GM18868 (cell line): Measurements from ENCODE around the gene FYB1.

ENCODE experiments used
- ATAC-seq: cut with Tn5 transposase; IDR thresholded peaks from one replicate; pipeline ENCODE4 v1.9.1; 2021; ENCODE audit warnings: mild to moderate bottlenecking, moderate library complexity; ENCODE audit not compliant: unreplicated experiment

FYB1 gene

DNA sequence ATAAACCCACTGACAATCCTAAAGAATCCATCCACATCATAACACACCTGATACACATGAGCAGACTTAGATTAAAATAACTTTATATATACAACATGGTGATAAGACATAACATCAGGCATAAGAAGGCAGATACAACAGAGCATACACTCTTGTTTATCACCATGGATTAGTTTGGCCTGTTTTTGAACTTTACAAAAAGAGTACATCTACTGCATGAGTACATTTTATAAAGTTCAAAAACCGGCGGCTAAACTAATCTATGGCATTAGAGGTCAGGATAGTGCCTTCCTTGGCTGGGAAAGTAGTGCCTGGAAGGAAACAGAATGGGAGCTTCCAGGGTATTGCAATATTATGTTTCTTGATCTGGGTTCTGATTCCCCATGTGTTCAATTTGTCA, 160.3 kb downstream of the FYB1 start:
- ATAC-seq = no peak

DNA sequence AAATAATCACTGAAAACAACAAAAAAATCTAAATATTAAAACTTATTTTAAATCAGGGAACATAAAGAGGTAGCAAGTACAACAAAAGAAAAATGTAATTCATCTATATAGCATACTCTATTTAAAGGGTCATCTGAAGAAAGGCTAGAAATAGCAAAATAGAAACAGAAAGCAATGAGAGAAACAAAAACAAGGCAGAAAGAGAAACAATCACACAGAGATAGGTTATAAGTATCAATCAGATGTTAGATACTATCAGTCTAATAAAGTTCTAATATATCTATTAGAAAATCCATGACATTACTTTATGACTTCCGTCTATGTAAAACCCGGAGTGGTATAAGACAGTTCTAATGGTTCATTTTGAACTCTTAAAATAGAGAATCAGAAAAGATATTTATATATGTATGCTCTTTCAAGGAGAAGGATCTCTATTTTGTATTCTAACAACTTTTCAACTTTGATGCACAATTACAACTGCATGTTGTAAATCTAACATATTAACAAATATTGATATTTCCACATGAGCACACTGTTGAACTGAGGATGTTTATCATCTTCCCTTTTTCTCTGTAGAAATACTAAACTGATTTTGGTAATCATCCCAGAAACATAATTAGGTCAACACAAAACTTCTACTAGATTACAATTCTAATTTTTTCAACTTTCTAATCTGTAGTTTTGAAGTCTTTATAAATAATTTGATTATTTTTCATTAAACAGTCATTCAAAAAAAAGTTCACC, 161.0 kb downstream of the FYB1 start:
- ATAC-seq = peak; percentile 86

DNA sequence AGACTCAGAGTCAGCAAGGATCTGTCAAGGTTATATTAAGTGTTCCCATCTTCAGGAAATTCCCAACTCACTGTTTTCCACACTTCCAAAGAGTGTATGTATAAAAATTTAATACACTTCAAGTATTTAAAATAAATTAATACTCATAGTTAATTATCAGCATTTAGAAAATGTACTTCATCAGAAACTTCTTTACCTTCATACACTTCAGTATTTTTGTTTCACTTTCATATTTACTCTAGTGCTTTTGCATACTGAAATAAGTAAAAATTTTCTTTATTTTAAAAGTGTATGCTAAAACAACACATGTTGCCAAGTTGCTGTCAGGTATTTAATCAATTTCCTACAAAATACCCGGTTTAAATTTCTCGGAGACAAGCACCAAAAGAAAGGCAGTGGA, 161.6 kb downstream of the FYB1 start:
- peak; percentile 63 for ATAC-seq

DNA sequence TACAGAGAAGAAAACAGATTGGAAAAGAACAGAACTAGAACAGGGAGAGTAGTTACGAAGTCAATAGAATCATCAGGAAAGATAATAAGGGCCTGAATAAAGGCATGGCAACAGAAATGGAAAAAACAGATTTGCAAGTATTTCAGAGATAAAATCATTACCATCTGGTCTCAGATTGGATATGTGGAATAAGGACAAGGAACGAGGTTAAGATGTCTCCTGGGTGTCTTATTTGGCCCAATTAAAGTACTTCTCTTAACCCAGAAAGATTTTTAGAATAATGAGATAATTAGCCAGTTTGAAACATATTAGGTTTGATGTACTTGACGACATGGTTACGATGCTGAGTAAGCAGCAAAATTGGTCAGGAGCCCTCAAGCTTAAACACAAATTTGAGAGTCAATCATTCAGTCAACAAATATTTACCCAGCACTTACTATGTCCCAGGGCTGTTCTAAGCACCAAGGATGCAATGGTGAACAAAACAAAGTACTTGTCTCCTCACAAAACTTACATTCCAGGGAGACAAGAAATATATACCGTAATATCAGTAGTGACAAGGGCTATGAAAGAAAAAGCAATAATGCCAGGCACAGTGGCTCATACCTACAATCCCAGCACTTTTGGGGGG, 163.5 kb downstream of the FYB1 start:
- no peak for ATAC-seq
